ENCODE data around the gene ITGB3BP. TPM values are rescaled to one million over a fixed set of nuclear protein-coding genes. Genes with fewer than 3 reads are reported as not detected.
"Not testable (repeated sequence)": the region's sequence is repeated elsewhere in the genome, so short reads cannot be mapped to it uniquely, and the experiment has no call there.

Gene ITGB3BP
- total and polyA plus RNA-seq, 2 donors from 2014 or later = 27.2 to 29.1 TPM

GRCh38 chr1:63435161-63435560 lies 87.9 kb downstream of the ITGB3BP start:
- Histone ChIP-seq H3K9me3 (ENCODE audit: control insufficient read depth in 2 of 3, insufficient read depth in 1 of 3, low read length in 3 of 3) (peaks cover 0 to 1% (median 0%) of the 10 kb centered on the region in 3 donors), H3K4me1 (ENCODE audit: control insufficient read depth in 2 of 3, insufficient read depth in 2 of 3, low read depth in 1 of 3, low read length in 3 of 3) (no peaks in the 10 kb centered on the region), H3K9ac (ENCODE audit: low read length in 3 of 3) (no peak overlapping the region), H3K4me3 (ENCODE audit: low read length in 3 of 3) (no peak overlapping the region), H3K36me3 (ENCODE audit: control insufficient read depth in 2 of 3, insufficient read depth in 3 of 3, low read length in 3 of 3) (no peaks in the 10 kb centered on the region), H3K27ac (ENCODE audit: low read depth in 2 of 2, low read length in 2 of 2) (no peak overlapping the region), H3K27me3 (ENCODE audit: control insufficient read depth, insufficient read depth, low read length) (no peaks in the 10 kb centered on the region)
- intact Hi-C loops (cut with DNase I) = no loop called here
- no peak for FAIRE-seq
- TF ChIP-seq, protein P1, sequence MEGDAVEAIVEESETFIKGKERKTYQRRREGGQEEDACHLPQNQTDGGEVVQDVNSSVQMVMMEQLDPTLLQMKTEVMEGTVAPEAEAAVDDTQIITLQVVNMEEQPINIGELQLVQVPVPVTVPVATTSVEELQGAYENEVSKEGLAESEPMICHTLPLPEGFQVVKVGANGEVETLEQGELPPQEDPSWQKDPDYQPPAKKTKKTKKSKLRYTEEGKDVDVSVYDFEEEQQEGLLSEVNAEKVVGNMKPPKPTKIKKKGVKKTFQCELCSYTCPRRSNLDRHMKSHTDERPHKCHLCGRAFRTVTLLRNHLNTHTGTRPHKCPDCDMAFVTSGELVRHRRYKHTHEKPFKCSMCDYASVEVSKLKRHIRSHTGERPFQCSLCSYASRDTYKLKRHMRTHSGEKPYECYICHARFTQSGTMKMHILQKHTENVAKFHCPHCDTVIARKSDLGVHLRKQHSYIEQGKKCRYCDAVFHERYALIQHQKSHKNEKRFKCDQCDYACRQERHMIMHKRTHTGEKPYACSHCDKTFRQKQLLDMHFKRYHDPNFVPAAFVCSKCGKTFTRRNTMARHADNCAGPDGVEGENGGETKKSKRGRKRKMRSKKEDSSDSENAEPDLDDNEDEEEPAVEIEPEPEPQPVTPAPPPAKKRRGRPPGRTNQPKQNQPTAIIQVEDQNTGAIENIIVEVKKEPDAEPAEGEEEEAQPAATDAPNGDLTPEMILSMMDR (IDR thresholded peaks at IDR 0.05; ENCODE audit: borderline replicate concordance, extremely low read depth, insufficient read depth) = no peak
- no peak for DNase-seq

- H3K4me1 ChIP-seq (ENCODE audit: control insufficient read depth in 2 of 3, insufficient read depth in 2 of 3, low read depth in 1 of 3, low read length in 3 of 3) = no peaks in the 10 kb centered on the region
- H3K27ac ChIP-seq (ENCODE audit: low read depth in 2 of 2, low read length in 2 of 2) = no peak overlapping the region
- no peaks in the 10 kb centered on the region for H3K27me3 ChIP-seq (ENCODE audit: control insufficient read depth, insufficient read depth, low read length)
- no peak for FAIRE-seq
- TF ChIP-seq, protein P1 (IDR thresholded peaks at IDR 0.05; ENCODE audit: borderline replicate concordance, extremely low read depth, insufficient read depth) = no peak
- H3K9ac ChIP-seq (ENCODE audit: low read length in 3 of 3) = no peak overlapping the region
- intact Hi-C loops (cut with DNase I) = no loop called here
- no peak for DNase-seq
- H3K9me3 ChIP-seq (ENCODE audit: control insufficient read depth in 2 of 3, insufficient read depth in 1 of 3, low read length in 3 of 3) = peaks cover 0 to 5% (median 1%) of the 10 kb centered on the region in 3 donors
- no peaks in the 10 kb centered on the region for H3K36me3 ChIP-seq (ENCODE audit: control insufficient read depth in 2 of 3, insufficient read depth in 3 of 3, low read length in 3 of 3)
- H3K4me3 ChIP-seq (ENCODE audit: low read length in 3 of 3) = no peak overlapping the region
These were observed 93.7 kb downstream of the ITGB3BP start for GRCh38 chr1:63429281-63429680.

GRCh38 chr1:63428815-63429214 lies 94.2 kb downstream of the ITGB3BP start:
- DNase-seq = no peak
- no peaks in the 10 kb centered on the region for H3K27me3 ChIP-seq (ENCODE audit: control insufficient read depth, insufficient read depth, low read length)
- H3K9me3 ChIP-seq (ENCODE audit: control insufficient read depth in 2 of 3, insufficient read depth in 1 of 3, low read length in 3 of 3) = peaks cover 0 to 5% (median 1%) of the 10 kb centered on the region in 3 donors
- no peak for FAIRE-seq
- H3K4me1 ChIP-seq (ENCODE audit: control insufficient read depth in 2 of 3, insufficient read depth in 2 of 3, low read depth in 1 of 3, low read length in 3 of 3) = no peaks in the 10 kb centered on the region
- no peak overlapping the region for H3K27ac ChIP-seq (ENCODE audit: low read depth in 2 of 2, low read length in 2 of 2)
- no peak overlapping the region for H3K4me3 ChIP-seq (ENCODE audit: low read length in 3 of 3)
- TF ChIP-seq, protein P1 (IDR thresholded peaks at IDR 0.05; ENCODE audit: borderline replicate concordance, extremely low read depth, insufficient read depth) = no peak
- no peaks in the 10 kb centered on the region for H3K36me3 ChIP-seq (ENCODE audit: control insufficient read depth in 2 of 3, insufficient read depth in 3 of 3, low read length in 3 of 3)
- intact Hi-C loops (cut with DNase I) = no loop called here
- no peak overlapping the region for H3K9ac ChIP-seq (ENCODE audit: low read length in 3 of 3)

- Histone ChIP-seq H3K4me3 (ENCODE audit: low read length in 3 of 3) (no peak overlapping the region), H3K27me3 (ENCODE audit: control insufficient read depth, insufficient read depth, low read length) (no peaks in the 10 kb centered on the region), H3K9ac (ENCODE audit: low read length in 3 of 3) (no peak overlapping the region), H3K27ac (ENCODE audit: low read depth in 2 of 2, low read length in 2 of 2) (no peak overlapping the region), H3K36me3 (ENCODE audit: control insufficient read depth in 2 of 3, insufficient read depth in 3 of 3, low read length in 3 of 3) (no peaks in the 10 kb centered on the region), H3K9me3 (ENCODE audit: control insufficient read depth in 2 of 3, insufficient read depth in 1 of 3, low read length in 3 of 3) (no peaks in the 10 kb centered on the region), H3K4me1 (ENCODE audit: control insufficient read depth in 2 of 3, insufficient read depth in 2 of 3, low read depth in 1 of 3, low read length in 3 of 3) (no peaks in the 10 kb centered on the region)
- TF ChIP-seq, protein P1 (IDR thresholded peaks at IDR 0.05; ENCODE audit: borderline replicate concordance, extremely low read depth, insufficient read depth) = no peak
- FAIRE-seq (no peak), DNase-seq (no peak)
- intact Hi-C loops (cut with DNase I) = no loop called here
These were observed 99.4 kb downstream of the ITGB3BP start for GRCh38 chr1:63423649-63424048.

DNA sequence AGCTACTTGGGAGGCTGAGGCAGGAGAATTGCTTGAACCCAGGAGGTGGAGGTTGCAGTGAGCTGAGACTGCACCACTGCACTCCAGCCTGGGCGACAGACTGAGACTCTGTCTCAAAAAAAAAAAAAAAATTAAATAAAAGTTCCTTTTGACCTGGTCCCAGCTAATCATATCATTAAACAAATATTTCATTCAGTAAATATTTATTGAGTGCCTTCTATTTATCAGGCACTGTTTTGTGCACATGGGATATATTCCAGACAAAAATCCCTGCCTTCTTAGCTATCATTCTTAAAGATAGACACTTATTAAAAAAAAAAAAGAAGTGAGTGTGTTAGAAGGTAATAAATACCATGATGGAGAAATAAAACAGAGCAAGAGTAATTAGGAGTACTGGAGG lies 102.3 kb downstream of the ITGB3BP start:
- H3K4me1 ChIP-seq (ENCODE audit: control insufficient read depth in 2 of 3, insufficient read depth in 2 of 3, low read depth in 1 of 3, low read length in 3 of 3); H3K4me3 ChIP-seq (ENCODE audit: low read length in 3 of 3); H3K36me3 ChIP-seq (ENCODE audit: control insufficient read depth in 2 of 3, insufficient read depth in 3 of 3, low read length in 3 of 3); intact Hi-C loops (cut with DNase I); H3K9ac ChIP-seq (ENCODE audit: low read length in 3 of 3); H3K9me3 ChIP-seq (ENCODE audit: control insufficient read depth in 2 of 3, insufficient read depth in 1 of 3, low read length in 3 of 3); FAIRE-seq; H3K27me3 ChIP-seq (ENCODE audit: control insufficient read depth, insufficient read depth, low read length); DNase-seq; H3K27ac ChIP-seq (ENCODE audit: low read depth in 2 of 2, low read length in 2 of 2): not testable (repeated sequence)
